Memory B cell (primary cell): ENCODE measurements around the gene ROBO4.

Experiments used
- ATAC-seq: fragments of 150-1000 bp; cut with Tn5 transposase; 2 replicates; pipeline ENCODE4 v1.10.0; 2021; ENCODE audit warnings: low read depth, mild to moderate bottlenecking, moderate library complexity
- DNase-seq, 2 donors: peaks; one replicate each; pipeline ENCODE4 v3.0.0; 2022; ENCODE audit warnings: low spot score in 2 of 2
- H3K27ac Mint-ChIP-seq: one replicate; pipeline ENCODE4 v1.8.0; 2022; ENCODE audit warnings: mild to moderate bottlenecking, moderate library complexity, mixed read lengths
- H3K27me3 Mint-ChIP-seq: one replicate; pipeline ENCODE4 v1.8.0; 2022; ENCODE audit warnings: mixed read lengths
- H3K36me3 Mint-ChIP-seq: one replicate; pipeline ENCODE4 v1.8.0; 2022; ENCODE audit warnings: mild to moderate bottlenecking, mixed read lengths
- H3K4me1 Mint-ChIP-seq: one replicate; pipeline ENCODE4 v1.8.0; 2022; ENCODE audit warnings: mixed read lengths
- H3K4me3 Mint-ChIP-seq: one replicate; pipeline ENCODE4 v1.8.0; 2022; ENCODE audit warnings: mild to moderate bottlenecking, moderate library complexity, mixed read lengths
- H3K9me3 Mint-ChIP-seq: one replicate; pipeline ENCODE4 v1.8.0; 2022; ENCODE audit warnings: mixed read lengths

Gene ROBO4

DNA sequence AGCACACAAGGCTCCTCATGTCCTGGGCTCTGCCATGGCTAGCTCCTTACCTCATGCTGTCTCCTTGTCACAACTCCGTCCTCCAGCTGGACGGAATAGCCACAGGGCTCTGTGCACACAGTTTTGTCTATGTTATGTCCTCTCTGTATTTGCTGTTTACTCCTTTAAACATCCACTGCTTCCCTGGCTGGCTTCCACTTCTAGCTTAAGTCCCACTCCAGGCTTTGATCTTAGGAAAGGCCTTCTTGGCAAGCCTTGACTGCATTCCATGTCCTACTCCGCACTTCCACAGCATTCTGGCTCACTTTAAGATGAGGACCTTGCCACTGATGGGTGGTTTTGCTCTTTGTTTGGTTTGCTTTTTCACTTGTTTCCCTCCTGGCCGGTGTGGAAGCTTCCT, 55.4 kb downstream of the ROBO4 start:
- H3K36me3 Mint-ChIP-seq, result no peaks in the 10 kb centered on the region
- H3K4me3 Mint-ChIP-seq, result no peak overlapping the region
- no peak overlapping the region for H3K27ac Mint-ChIP-seq
- H3K4me1 Mint-ChIP-seq, result peaks cover 3% of the 10 kb centered on the region
- no peak for ATAC-seq
- no peaks in the 10 kb centered on the region for H3K9me3 Mint-ChIP-seq
- DNase-seq, result no peak
- H3K27me3 Mint-ChIP-seq, result peaks cover 44% of the 10 kb centered on the region

DNA sequence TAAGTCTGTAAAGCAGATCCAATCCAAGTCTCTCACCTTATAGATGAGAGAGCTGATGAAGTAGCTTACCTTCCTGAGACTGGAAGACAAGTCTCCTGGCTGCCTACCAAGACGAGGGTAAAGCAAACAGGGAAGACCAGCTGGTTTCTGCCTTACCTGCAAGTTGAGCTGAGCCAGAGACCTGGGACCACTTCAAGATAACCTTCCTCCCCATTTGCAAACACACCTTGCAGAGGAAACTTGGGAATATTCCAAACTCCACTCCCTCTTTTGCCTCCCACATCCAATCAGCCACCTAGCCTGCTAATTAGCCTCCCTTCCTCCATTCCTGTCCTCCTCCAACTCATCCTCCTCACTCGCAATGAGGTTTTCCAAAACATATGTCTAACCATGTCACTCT, 55.8 kb downstream of the ROBO4 start:
- Mint-ChIP-seq H3K4me3 (no peak overlapping the region), H3K9me3 (no peaks in the 10 kb centered on the region), H3K4me1 (peaks cover 3% of the 10 kb centered on the region), H3K27me3 (peaks cover 44% of the 10 kb centered on the region), H3K27ac (no peak overlapping the region), H3K36me3 (no peaks in the 10 kb centered on the region)
- ATAC-seq, result no peak
- DNase-seq, result no peak

DNA sequence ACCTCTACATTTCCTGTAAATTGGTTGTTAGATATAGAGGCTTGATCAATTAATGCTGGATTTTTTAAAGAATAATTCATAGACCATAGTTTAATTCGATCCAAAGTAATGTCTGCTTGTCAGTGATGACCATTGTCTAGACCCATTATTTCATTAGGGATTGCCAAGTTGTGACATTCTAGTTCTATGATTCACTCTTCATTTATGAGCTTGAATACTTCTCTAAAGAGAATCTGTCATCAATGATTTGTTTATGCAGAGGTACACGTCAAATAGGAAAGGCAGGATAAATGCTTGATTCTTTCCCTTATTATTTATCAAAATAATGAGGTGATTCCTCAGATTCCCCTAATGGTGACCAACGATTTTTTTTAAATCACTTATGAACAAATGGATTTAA, 56.5 kb downstream of the ROBO4 start:
- H3K36me3 Mint-ChIP-seq, result no peaks in the 10 kb centered on the region
- H3K27ac Mint-ChIP-seq, result no peak overlapping the region
- peaks cover 44% of the 10 kb centered on the region for H3K27me3 Mint-ChIP-seq
- no peak for ATAC-seq
- no peaks in the 10 kb centered on the region for H3K9me3 Mint-ChIP-seq
- H3K4me3 Mint-ChIP-seq, result no peak overlapping the region
- DNase-seq, result no peak
- peaks cover 5% of the 10 kb centered on the region for H3K4me1 Mint-ChIP-seq

DNA sequence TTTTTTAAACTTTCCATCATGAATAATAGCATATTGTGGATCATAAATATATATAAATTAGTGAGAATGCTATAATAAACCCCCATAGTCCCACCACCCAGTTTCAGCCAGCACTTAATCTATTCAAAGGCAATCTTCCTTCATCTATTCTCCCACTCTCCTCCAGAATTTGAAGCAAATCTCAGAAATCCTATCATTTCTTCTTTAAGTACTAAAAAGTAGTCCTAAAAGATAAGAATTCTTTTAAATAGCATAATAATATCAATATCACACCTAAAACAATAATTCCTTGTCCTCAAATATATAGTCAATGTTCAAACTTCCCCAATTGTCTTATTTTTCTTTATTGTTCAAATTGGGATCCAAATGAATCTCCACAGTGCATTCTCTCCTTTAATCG, 57.0 kb downstream of the ROBO4 start:
- no peak for ATAC-seq
- H3K27me3 Mint-ChIP-seq, result peaks cover 44% of the 10 kb centered on the region
- H3K9me3 Mint-ChIP-seq, result no peaks in the 10 kb centered on the region
- no peaks in the 10 kb centered on the region for H3K36me3 Mint-ChIP-seq
- H3K4me3 Mint-ChIP-seq, result no peak overlapping the region
- H3K4me1 Mint-ChIP-seq, result peaks cover 6% of the 10 kb centered on the region
- no peak for DNase-seq
- H3K27ac Mint-ChIP-seq, result no peak overlapping the region

DNA sequence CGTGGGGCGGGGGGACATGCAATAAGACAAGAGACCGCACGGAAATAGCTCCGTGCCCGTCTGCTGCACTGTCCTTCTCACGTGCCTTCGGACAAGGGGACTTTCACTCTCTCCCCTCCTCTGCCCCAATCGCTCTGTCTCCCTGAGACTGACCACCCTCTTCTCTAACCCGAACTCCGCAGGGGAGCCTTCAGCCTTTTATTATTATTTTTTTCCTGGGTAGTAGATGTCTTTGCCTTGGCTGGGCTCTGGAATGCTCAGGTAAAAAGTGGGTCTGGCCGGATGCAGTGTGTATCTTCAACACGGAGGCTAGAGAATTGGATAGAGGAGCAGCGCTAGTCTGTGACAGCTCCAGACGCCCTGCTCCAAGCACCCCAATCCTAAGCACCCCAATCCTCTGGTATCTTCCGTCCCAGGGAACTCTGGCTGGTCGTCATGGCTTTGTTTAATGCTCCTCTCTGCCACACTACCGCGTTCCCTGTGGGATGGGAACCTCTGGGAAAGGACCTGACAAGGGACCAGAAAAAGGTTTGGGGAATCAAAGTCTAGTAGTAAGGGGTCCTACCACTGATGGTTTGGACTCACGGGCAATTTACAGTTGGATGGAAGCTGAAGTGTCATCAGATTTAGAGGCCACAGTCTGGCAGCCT, 57.6 kb downstream of the ROBO4 start:
- Mint-ChIP-seq H3K9me3 (no peaks in the 10 kb centered on the region), H3K4me3 (peak overlapping the region; percentile 33), H3K27ac (no peak overlapping the region), H3K4me1 (peaks cover 6% of the 10 kb centered on the region), H3K36me3 (no peaks in the 10 kb centered on the region), H3K27me3 (peaks cover 42% of the 10 kb centered on the region)
- no peak for DNase-seq
- ATAC-seq, result no peak

DNA sequence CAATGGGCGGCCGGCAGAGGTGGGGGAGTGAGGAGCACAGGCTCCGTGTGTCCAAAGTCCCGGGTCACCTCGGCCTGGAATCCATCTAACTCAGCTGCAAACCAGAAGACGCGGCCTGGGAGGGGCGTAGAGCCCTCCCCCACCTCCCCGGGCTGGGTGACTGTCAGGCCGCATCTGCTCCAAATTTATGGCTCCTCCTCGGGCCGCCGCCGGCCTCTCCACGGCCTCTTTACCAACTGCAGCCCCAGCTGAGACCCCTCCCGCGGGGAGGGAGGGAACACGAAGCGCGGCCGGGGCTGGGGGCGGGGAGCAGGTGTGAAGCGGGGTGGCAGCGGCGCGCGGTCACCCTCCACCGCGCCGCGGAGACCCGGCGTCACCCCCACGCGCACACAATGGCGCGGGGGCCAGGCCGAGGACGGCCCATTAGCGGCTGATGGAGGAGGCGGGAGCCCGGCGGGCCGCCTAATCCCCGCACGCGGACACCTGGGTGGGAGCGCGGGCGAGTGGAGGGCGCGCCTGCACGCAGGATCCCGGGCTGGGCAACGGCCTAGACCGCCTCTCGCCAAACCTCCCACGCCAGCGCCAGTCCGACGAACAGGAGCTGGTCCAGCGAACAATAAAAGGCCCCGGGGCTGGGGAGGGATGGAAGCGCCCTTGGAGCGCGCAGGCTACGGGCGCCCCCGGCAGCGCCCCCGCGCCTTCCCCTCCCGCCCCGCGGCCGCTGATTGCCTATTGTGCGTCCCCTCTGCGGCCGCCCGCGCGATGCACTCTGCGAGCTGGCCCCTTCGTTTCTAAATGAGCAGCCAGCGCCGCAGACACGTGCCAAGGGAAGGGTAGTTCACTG, 58.3 kb downstream of the ROBO4 start:
- Mint-ChIP-seq H3K27me3 (peaks cover 34% of the 10 kb centered on the region), H3K9me3 (no peaks in the 10 kb centered on the region), H3K4me1 (peaks cover 6% of the 10 kb centered on the region), H3K27ac (no peak overlapping the region), H3K36me3 (no peaks in the 10 kb centered on the region), H3K4me3 (peak overlapping the region; percentile 63)
- ATAC-seq (peak; percentile 7), DNase-seq (no peak)

DNA sequence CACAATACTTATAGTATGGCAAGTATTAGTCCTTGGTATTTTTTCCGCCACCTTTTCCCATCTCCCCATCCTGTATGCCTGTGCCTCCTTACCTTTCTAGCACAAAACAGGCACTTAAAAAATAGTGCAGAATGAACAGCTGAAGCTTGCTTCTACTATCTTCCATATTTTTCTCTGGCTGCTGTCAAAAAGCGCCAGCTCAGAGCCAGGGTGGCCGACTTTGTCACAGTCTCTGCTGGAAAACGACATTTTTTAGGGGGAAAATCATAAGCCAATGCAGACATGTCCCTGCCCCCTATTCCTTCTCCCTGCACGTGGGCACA, 58.9 kb downstream of the ROBO4 start:
- peak overlapping the region; percentile 63 for H3K4me3 Mint-ChIP-seq
- H3K4me1 Mint-ChIP-seq, result peaks cover 6% of the 10 kb centered on the region
- no peak for DNase-seq
- ATAC-seq, result no peak
- no peak overlapping the region for H3K27ac Mint-ChIP-seq
- H3K27me3 Mint-ChIP-seq, result peaks cover 31% of the 10 kb centered on the region
- no peaks in the 10 kb centered on the region for H3K9me3 Mint-ChIP-seq
- no peaks in the 10 kb centered on the region for H3K36me3 Mint-ChIP-seq

DNA sequence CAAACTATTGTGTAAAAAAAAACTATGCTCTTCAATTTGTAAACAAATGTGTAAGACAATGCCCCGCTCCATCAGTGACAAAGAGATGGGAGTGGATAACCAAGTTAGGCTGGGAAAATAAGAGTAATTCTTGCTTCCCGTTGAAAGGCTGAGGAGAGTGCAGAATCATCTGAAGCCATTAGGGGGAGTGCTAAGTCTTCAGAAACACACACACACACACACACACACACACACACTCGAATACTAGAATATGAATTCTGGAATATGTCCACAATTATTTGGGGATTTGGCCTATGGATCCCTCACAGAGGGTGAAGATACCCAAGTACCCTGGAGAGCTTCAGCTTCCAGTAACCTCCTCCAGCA, 60.2 kb downstream of the ROBO4 start:
- Mint-ChIP-seq H3K9me3 (no peaks in the 10 kb centered on the region), H3K4me1 (peaks cover 6% of the 10 kb centered on the region), H3K27ac (no peak overlapping the region), H3K27me3 (peaks cover 29% of the 10 kb centered on the region), H3K36me3 (no peaks in the 10 kb centered on the region), H3K4me3 (no peak overlapping the region)
- ATAC-seq (no peak), DNase-seq (no peak)

DNA sequence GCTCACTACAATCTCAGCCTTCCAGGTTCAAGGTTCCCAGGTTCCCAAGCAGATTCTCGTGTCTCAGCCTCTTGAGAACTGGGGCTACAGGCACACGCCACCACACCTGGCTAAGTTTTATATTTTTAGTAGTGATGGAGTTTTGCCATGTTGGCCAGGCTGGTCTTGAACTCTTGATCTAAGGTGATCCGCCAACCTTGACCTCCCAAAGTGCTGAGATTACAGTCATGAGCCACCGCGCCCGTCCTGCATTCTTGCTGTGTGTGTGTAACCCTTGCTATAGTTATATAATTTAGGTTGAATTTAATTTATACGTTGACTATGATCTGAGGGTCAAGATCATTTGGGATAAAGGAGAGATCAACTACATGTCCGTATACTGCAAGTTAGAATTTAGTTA, 61.7 kb downstream of the ROBO4 start:
- Mint-ChIP-seq H3K36me3 (no peaks in the 10 kb centered on the region), H3K9me3 (no peaks in the 10 kb centered on the region), H3K27ac (no peak overlapping the region), H3K4me1 (peaks cover 6% of the 10 kb centered on the region), H3K4me3 (peak overlapping the region; percentile 82), H3K27me3 (peaks cover 25% of the 10 kb centered on the region)
- no peak for DNase-seq
- no peak for ATAC-seq

DNA sequence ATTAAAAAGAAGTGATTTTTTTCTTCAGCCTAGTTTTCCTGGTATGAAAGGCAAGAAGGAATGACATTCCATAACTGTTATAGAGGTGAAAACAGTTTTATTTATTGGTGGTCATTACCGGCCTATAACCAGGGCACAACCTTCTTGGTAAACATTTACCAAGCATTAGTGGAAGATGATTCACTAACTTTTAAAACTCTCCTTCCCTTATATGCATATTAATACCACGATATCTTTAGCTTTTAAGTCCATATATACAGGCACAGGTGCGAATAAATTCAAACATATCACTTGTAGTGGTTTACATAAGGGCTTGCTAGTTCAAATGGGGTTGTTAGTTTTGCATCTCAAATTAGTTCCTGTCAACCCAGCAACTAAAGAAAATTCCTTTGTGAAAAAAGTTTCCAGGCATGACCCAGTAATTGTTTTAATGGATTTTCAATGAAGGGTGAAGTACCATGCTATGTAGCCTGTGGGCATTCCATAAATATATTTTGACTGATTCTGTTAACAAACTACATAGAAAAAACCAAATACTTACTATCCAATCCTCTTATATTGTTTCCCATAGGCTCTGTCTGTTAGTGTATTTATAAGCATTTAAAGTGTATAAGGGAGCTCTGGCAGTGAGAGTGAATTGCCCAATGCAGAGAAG, 63.0 kb downstream of the ROBO4 start:
- H3K4me3 Mint-ChIP-seq, result no peak overlapping the region
- no peaks in the 10 kb centered on the region for H3K36me3 Mint-ChIP-seq
- H3K27me3 Mint-ChIP-seq, result peaks cover 19% of the 10 kb centered on the region
- peaks cover 3% of the 10 kb centered on the region for H3K4me1 Mint-ChIP-seq
- DNase-seq (no peak), ATAC-seq (no peak)
- no peak overlapping the region for H3K27ac Mint-ChIP-seq
- H3K9me3 Mint-ChIP-seq, result no peaks in the 10 kb centered on the region
